Glutamatergic neuron (in vitro differentiated cells): Measurements from ENCODE around the gene SNN. TPM values are rescaled to one million over a fixed set of nuclear protein-coding genes. Genes with fewer than 3 reads are reported as not detected.

Experiments used
- DNase-seq: peaks from one replicate; pipeline ENCODE4 v3.0.0; 2022
- H3K27ac Mint-ChIP-seq: one replicate; pipeline ENCODE4 v1.8.0; 2020; ENCODE audit warnings: mild to moderate bottlenecking, mixed read lengths, inconsistent platforms; ENCODE audit not compliant: unreplicated experiment
- H3K27me3 Mint-ChIP-seq: one replicate; pipeline ENCODE4 v1.8.0; 2020; ENCODE audit warnings: mild to moderate bottlenecking, moderate library complexity, mixed read lengths, inconsistent platforms; ENCODE audit not compliant: unreplicated experiment
- H3K36me3 Mint-ChIP-seq: one replicate; pipeline ENCODE4 v1.8.0; 2020; ENCODE audit warnings: mild to moderate bottlenecking, mixed read lengths, inconsistent platforms; ENCODE audit not compliant: unreplicated experiment
- H3K4me1 Mint-ChIP-seq: one replicate; pipeline ENCODE4 v1.8.0; 2020; ENCODE audit warnings: mild to moderate bottlenecking, low read depth, mixed read lengths, inconsistent platforms; ENCODE audit not compliant: unreplicated experiment
- H3K4me3 Mint-ChIP-seq: one replicate; pipeline ENCODE4 v1.8.0; 2020; ENCODE audit warnings: mild to moderate bottlenecking, mixed read lengths, inconsistent platforms; ENCODE audit not compliant: unreplicated experiment
- H3K9me3 Mint-ChIP-seq: one replicate; pipeline ENCODE4 v1.8.0; 2020; ENCODE audit warnings: mild to moderate bottlenecking, moderate library complexity, mixed read lengths, inconsistent platforms; ENCODE audit not compliant: unreplicated experiment
- total RNA-seq: library from RNA; stranded (reverse); fragmentation: NEBNext Ultra II Directional; extraction: Animal tissue kit (Norgen Biotek cat#: 25700); gene quantifications from one replicate; pipeline ENCODE4 v1.2.1, GENCODE V29; 2021; ENCODE audit not compliant: unreplicated experiment
- TF ChIP-seq, protein P1 (sequence below): fragments of 200-600 bp; sonication (generic); IDR thresholded peaks from one replicate; pipeline ENCODE4 v1.5.0; 2021; ENCODE audit not compliant: partially characterized antibody, unreplicated experiment

Gene SNN
- total RNA-seq, 1 donor from 2014 or later = 491 TPM

DNA sequence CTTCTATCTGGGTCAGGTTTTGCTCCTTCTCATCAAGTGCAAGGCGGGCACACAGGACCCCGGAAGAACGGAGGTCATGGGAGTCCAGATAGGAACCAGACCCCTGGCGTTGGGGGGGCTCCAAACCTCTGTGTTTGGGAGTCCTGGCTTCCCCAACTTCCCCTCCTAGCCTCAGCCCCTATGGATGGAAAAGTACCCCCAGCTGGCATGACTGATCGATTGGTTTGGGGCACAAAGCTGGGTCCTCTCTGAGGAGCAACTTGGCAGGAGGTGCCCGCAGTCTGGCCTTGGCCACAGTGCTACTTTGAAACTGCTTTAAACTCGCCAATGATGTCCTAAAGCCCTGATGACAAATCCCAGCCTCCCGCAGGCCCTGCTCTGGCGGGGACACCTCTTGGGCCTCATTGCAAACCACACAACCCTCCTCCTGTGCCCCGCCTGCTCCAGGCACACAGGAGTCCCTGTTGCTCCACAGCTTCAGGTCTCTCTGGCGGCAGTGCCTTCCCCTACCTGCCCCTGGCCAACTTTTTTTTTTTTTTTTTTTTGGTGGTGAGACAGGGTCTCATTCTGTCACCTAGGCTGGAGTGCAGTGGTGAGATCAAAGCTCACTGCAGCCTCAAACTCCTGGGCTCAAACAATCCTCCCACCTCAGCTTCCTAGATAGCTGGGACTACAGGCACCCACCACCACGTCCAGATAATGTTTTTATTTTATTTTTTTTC is 38.0 kb upstream of the SNN start:
- Mint-ChIP-seq H3K4me3 (no peak overlapping the region), H3K4me1 (peaks cover 2% of the 10 kb centered on the region), H3K9me3 (peaks cover 2% of the 10 kb centered on the region), H3K36me3 (no peaks in the 10 kb centered on the region), H3K27me3 (peaks cover 5% of the 10 kb centered on the region), H3K27ac (no peak overlapping the region)
- TF ChIP-seq, protein P1, sequence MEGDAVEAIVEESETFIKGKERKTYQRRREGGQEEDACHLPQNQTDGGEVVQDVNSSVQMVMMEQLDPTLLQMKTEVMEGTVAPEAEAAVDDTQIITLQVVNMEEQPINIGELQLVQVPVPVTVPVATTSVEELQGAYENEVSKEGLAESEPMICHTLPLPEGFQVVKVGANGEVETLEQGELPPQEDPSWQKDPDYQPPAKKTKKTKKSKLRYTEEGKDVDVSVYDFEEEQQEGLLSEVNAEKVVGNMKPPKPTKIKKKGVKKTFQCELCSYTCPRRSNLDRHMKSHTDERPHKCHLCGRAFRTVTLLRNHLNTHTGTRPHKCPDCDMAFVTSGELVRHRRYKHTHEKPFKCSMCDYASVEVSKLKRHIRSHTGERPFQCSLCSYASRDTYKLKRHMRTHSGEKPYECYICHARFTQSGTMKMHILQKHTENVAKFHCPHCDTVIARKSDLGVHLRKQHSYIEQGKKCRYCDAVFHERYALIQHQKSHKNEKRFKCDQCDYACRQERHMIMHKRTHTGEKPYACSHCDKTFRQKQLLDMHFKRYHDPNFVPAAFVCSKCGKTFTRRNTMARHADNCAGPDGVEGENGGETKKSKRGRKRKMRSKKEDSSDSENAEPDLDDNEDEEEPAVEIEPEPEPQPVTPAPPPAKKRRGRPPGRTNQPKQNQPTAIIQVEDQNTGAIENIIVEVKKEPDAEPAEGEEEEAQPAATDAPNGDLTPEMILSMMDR = no peak
- no peak for DNase-seq

DNA sequence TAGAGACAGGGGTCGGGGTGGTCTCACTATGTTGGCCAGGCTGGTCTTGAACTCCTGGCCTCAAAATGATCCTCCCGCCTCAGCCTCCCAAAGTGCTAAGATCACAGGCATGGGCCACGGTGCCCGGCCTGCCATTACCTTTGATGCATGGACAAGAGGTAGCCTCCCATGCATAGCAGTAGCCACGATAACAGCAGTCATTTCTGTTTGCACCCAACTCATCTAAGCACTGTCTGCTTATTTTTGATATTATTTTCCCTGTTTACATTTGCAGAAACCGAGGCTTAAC is 37.5 kb upstream of the SNN start:
- no peak overlapping the region for H3K27ac Mint-ChIP-seq

DNA sequence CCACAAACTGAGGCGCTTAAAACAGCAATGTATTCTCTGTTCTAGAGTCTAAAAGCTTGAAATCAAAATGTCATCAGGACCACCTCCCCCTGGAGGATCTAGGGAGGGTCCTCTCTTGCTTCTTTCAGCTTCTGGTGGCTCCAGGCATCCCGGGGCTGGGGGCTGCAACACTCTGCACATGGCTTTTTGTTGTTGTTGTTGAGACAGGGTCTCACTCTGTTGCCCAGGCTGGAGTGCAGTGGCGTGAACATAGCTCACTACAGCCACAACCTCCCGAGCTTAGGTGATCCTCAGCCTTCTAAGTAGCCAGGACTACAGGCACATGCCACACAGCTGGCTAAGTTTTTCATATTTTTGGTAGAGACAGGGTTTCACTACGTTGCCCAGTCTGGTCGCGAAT is 37.0 kb upstream of the SNN start:
- Mint-ChIP-seq H3K4me1 (peaks cover 2% of the 10 kb centered on the region), H3K9me3 (peaks cover 2% of the 10 kb centered on the region), H3K27ac (no peak overlapping the region), H3K36me3 (no peaks in the 10 kb centered on the region), H3K27me3 (peaks cover 5% of the 10 kb centered on the region), H3K4me3 (no peak overlapping the region)
- no peak for DNase-seq
- TF ChIP-seq, protein P1 = no peak

More for the DNA sequence above, 37.5 kb upstream of the SNN start:
- no peak overlapping the region for H3K4me3 Mint-ChIP-seq
- peaks cover 5% of the 10 kb centered on the region for H3K27me3 Mint-ChIP-seq
- no peaks in the 10 kb centered on the region for H3K36me3 Mint-ChIP-seq
- TF ChIP-seq, protein P1 = no peak
- H3K9me3 Mint-ChIP-seq = peaks cover 2% of the 10 kb centered on the region
- no peak for DNase-seq
- peaks cover 2% of the 10 kb centered on the region for H3K4me1 Mint-ChIP-seq

DNA sequence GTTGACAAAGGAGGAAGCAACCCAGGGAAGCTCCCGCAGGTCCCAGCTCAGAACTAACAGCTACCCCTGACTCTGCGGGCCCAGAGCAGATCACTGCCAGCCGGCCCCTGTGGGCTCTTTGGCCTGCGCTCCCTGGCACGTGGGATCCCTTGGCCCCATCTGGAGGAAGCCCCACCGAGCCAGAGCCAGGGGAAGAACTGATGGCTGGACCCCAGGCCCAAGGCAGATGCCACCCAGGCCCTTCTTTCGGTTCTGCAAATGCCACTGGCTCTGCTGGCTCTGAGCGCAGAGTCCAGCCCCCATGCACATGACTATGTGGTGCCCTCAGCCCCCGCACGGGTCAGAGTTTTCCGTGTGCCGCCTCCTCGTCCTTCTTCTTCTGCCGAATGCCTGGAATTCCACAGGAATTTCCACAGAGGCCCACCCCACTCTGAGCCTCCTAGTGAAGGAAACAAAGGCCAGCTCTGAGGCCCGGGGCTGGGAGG is 35.8 kb upstream of the SNN start:
- Mint-ChIP-seq H3K4me3 (no peak overlapping the region), H3K27me3 (peaks cover 5% of the 10 kb centered on the region), H3K27ac (no peak overlapping the region), H3K36me3 (no peaks in the 10 kb centered on the region), H3K4me1 (peaks cover 2% of the 10 kb centered on the region), H3K9me3 (peaks cover 2% of the 10 kb centered on the region)
- TF ChIP-seq, protein P1 = no peak
- no peak for DNase-seq

DNA sequence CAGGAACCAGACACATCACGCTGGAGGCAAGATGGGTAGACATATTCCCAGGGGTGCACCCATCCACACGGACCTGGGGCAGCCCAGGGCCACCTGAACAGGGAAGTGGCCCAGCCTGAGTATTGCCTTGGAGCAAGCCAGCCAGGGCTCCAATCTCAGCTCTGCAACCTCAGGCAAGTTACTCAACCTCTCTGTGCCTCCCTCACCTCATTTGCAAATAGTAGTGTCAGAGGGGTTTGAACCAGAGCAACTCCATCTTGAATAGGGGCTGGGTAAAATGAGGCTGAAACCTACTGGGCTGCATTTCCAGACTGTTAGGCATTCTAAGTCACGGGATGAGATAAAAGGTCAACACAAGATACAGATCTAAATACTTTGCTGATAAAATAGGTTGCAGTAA is 35.1 kb upstream of the SNN start:
- H3K4me1 Mint-ChIP-seq = peaks cover 2% of the 10 kb centered on the region
- no peak overlapping the region for H3K27ac Mint-ChIP-seq
- TF ChIP-seq, protein P1 = no peak
- peaks cover 2% of the 10 kb centered on the region for H3K9me3 Mint-ChIP-seq
- no peak overlapping the region for H3K4me3 Mint-ChIP-seq
- no peak for DNase-seq
- H3K36me3 Mint-ChIP-seq = no peaks in the 10 kb centered on the region
- peaks cover 5% of the 10 kb centered on the region for H3K27me3 Mint-ChIP-seq
